OCI-LY3 (cell line): ENCODE measurements around the gene NR4A2.
"Not testable (repeated sequence)": the region's sequence is repeated elsewhere in the genome, so short reads cannot be mapped to it uniquely, and the experiment has no call there.

ENCODE experiments used
- H2AFZ ChIP-seq: fragments of 200-600, 300-600 bp; shearing (Covaris generic); 2 replicates; pipeline ENCODE4 v1.6.0; 2014; ENCODE audit warnings: antibody characterized with exemption, low read depth, low read length
- H3K27ac ChIP-seq: fragments of 200-600, 300-600 bp; sonication (generic); 2 replicates; pipeline ENCODE4 v1.5.1; 2014; ENCODE audit warnings: mild to moderate bottlenecking, low read length, moderate library complexity, mixed read lengths
- H3K27me3 ChIP-seq: fragments of 200-600, 300-600 bp; sonication (generic); 2 replicates; pipeline ENCODE4 v1.6.1; 2014; ENCODE audit warnings: low read depth, low read length, mixed read lengths
- H3K36me3 ChIP-seq: fragments of 200-600, 300-600 bp; sonication (generic); replicated peaks from 2 replicates; pipeline ENCODE3; 2014; ENCODE audit warnings: low read depth, low read length, mixed read lengths
- H3K4me1 ChIP-seq: fragments of 300-600, 200-600 bp; sonication (generic); 2 replicates; pipeline ENCODE4 v1.6.1; 2014; ENCODE audit warnings: low read length, mixed read lengths
- H3K4me2 ChIP-seq: fragments of 200-600, 300-600 bp; sonication (generic); 2 replicates; pipeline ENCODE4 v1.6.1; 2014; ENCODE audit warnings: low read length, mixed read lengths
- H3K4me3 ChIP-seq: fragments of 300-600, 200-600 bp; sonication (generic); 2 replicates; pipeline ENCODE4 v1.5.1; 2014; ENCODE audit warnings: antibody characterized with exemption, mild to moderate bottlenecking, low read length, moderate library complexity
- H3K79me2 ChIP-seq: fragments of 300-600, 200-600 bp; shearing (Covaris generic); 2 replicates; pipeline ENCODE4 v1.6.1; 2014; ENCODE audit warnings: mild to moderate bottlenecking, low read length, mixed read lengths
- H3K9ac ChIP-seq: fragments of 300-600, 200-600 bp; shearing (Covaris generic); 2 replicates; pipeline ENCODE4 v1.6.0; 2014; ENCODE audit warnings: mild to moderate bottlenecking, low read length, moderate library complexity
- H3K9me3 ChIP-seq: fragments of 200-600, 300-600 bp; shearing (Covaris generic); 2 replicates; pipeline ENCODE4 v1.6.1; 2014; ENCODE audit warnings: low read length, mixed read lengths; ENCODE audit not compliant: insufficient read depth
- H4K20me1 ChIP-seq: fragments of 200-600, 300-600 bp; sonication (generic); 2 replicates; pipeline ENCODE4 v1.6.1; 2016; ENCODE audit warnings: low read length, mixed read lengths; ENCODE audit not compliant: insufficient read depth
- CTCF ChIP-seq: fragments of 200-600, 300-600 bp; sonication (generic); IDR thresholded peaks from 2 replicates; pipeline ENCODE4 v1.5.1; 2014; ENCODE audit warnings: antibody characterized with exemption, low read length, low read depth
- EZH2phosphoT487 ChIP-seq: fragments of 200-600 bp; shearing (Covaris generic); IDR thresholded peaks from 2 replicates; pipeline ENCODE4 v1.6.1; 2018; ENCODE audit warnings: antibody characterized with exemption, mixed run types, low read depth

NR4A2 gene

GRCh38 chr2:156306821-156307220 lies 25.7 kb downstream of the NR4A2 start:
- Histone ChIP-seq H3K4me2 (no peak overlapping the region), H4K20me1 (no peaks in the 10 kb centered on the region), H3K27me3 (no peaks in the 10 kb centered on the region), H3K36me3 (no peaks in the 10 kb centered on the region), H3K4me1 (peaks cover 25% of the 10 kb centered on the region), H3K27ac (no peak overlapping the region), H3K79me2 (no peaks in the 10 kb centered on the region), H2AFZ (no peak overlapping the region), H3K4me3 (no peak overlapping the region), H3K9ac (no peak overlapping the region), H3K9me3 (no peaks in the 10 kb centered on the region)
- TF ChIP-seq EZH2phosphoT487 = no peak

GRCh38 chr2:156305121-156305520 lies 27.4 kb downstream of the NR4A2 start:
- H3K9ac ChIP-seq = no peak overlapping the region
- no peaks in the 10 kb centered on the region for H3K79me2 ChIP-seq
- no peak for TF ChIP-seq CTCF
- TF ChIP-seq EZH2phosphoT487 = no peak
- H3K4me3 ChIP-seq = no peak overlapping the region
- no peaks in the 10 kb centered on the region for H3K27me3 ChIP-seq
- H3K27ac ChIP-seq = no peak overlapping the region
- H3K36me3 ChIP-seq = no peaks in the 10 kb centered on the region
- H2AFZ ChIP-seq = no peak overlapping the region
- no peaks in the 10 kb centered on the region for H4K20me1 ChIP-seq
- H3K9me3 ChIP-seq = no peaks in the 10 kb centered on the region
- H3K4me2 ChIP-seq = no peak overlapping the region
- peaks cover 25% of the 10 kb centered on the region for H3K4me1 ChIP-seq

GRCh38 chr2:156300337-156300736 lies 32.2 kb downstream of the NR4A2 start:
- H3K4me2 ChIP-seq = no peak overlapping the region
- TF ChIP-seq EZH2phosphoT487 (no peak), CTCF (no peak)
- no peaks in the 10 kb centered on the region for H3K27me3 ChIP-seq

GRCh38 chr2:156294945-156295580 lies 37.5 kb downstream of the NR4A2 start:
- no peaks in the 10 kb centered on the region for H4K20me1 ChIP-seq
- no peak overlapping the region for H3K4me3 ChIP-seq
- no peak overlapping the region for H3K4me2 ChIP-seq
- no peak overlapping the region for H3K9ac ChIP-seq
- no peak overlapping the region for H2AFZ ChIP-seq
- no peak overlapping the region for H3K27ac ChIP-seq
- no peaks in the 10 kb centered on the region for H3K36me3 ChIP-seq
- no peaks in the 10 kb centered on the region for H3K4me1 ChIP-seq
- no peaks in the 10 kb centered on the region for H3K79me2 ChIP-seq
- H3K27me3 ChIP-seq = no peaks in the 10 kb centered on the region
- no peak for TF ChIP-seq EZH2phosphoT487
- TF ChIP-seq CTCF = no peak
- H3K9me3 ChIP-seq = no peaks in the 10 kb centered on the region

More at GRCh38 chr2:156300337-156300736, 32.2 kb downstream of the NR4A2 start:
- Histone ChIP-seq H3K4me3 (no peak overlapping the region), H3K9me3 (no peaks in the 10 kb centered on the region), H3K27ac (no peak overlapping the region), H3K79me2 (no peaks in the 10 kb centered on the region), H4K20me1 (no peaks in the 10 kb centered on the region), H2AFZ (no peak overlapping the region), H3K4me1 (no peaks in the 10 kb centered on the region), H3K9ac (no peak overlapping the region), H3K36me3 (no peaks in the 10 kb centered on the region)

- not testable (repeated sequence) for H3K4me2 ChIP-seq, H2AFZ ChIP-seq, H3K27me3 ChIP-seq, H3K9ac ChIP-seq, H3K9me3 ChIP-seq, H3K79me2 ChIP-seq, H4K20me1 ChIP-seq, H3K4me1 ChIP-seq, H3K4me3 ChIP-seq, H3K27ac ChIP-seq, H3K36me3 ChIP-seq
These were observed 39.1 kb downstream of the NR4A2 start for GRCh38 chr2:156293382-156293781.
